H1 (cell line): Measurements from ENCODE around the gene DDAH2. TPM values are rescaled to one million over a fixed set of nuclear protein-coding genes. Genes with fewer than 3 reads are reported as not detected.

Experiments used
- ATF2 ChIP-seq: IDR thresholded peaks from 2 replicates; pipeline ENCODE4 v1.6.1; 2012; ENCODE audit warnings: low read length, inconsistent platforms
- EGR1 ChIP-seq: IDR thresholded peaks from 2 replicates; pipeline ENCODE4 v1.6.1; 2011; ENCODE audit warnings: low read depth, low read length, borderline replicate concordance
- EP300 ChIP-seq, 2 experiments: IDR thresholded peaks; 1 replicate in 1 of 2; 2 replicates in 1 of 2; pipeline ENCODE4 v1.6.1; 2011 to 2012; ENCODE audit warnings: low read depth in 2 of 2, low read length in 2 of 2, mild to moderate bottlenecking in 2 of 2, borderline replicate concordance in 1 of 2, inconsistent platforms in 1 of 2, moderate library complexity in 1 of 2
- KDM4A ChIP-seq: IDR thresholded peaks from one replicate; pipeline ENCODE4 v1.7.1; 2012; ENCODE audit warnings: low read depth, mild to moderate bottlenecking, moderate library complexity, low read length, inconsistent platforms; ENCODE audit not compliant: severe bottlenecking
- NANOG ChIP-seq: IDR thresholded peaks from 2 replicates; pipeline ENCODE4 v1.6.1; 2011; ENCODE audit warnings: low read length, low read depth, mild to moderate bottlenecking, inconsistent platforms; ENCODE audit not compliant: insufficient read depth, poor library complexity, severe bottlenecking
- RAD21 ChIP-seq, 2 experiments: IDR thresholded peaks in 1 of 2; conservative IDR thresholded peaks in 1 of 2; 2 replicates each; pipeline ENCODE4 v1.6.1; 2011; ENCODE audit warnings: low read depth in 2 of 2, low read length in 2 of 2, improper control_type of control experiment in 1 of 2, inconsistent platforms in 1 of 2, mild to moderate bottlenecking in 1 of 2, moderate library complexity in 1 of 2
- SAP30 ChIP-seq: fragments of 300-600 bp; sonication (generic); IDR thresholded peaks from 2 replicates; pipeline ENCODE4 v1.7.1; 2012; ENCODE audit warnings: low read length, moderate library complexity, mild to moderate bottlenecking, inconsistent platforms; ENCODE audit not compliant: insufficient read depth, insufficient replicate concordance
- SIX5 ChIP-seq: IDR thresholded peaks from 2 replicates; pipeline ENCODE4 v1.6.1; 2011; ENCODE audit warnings: mild to moderate bottlenecking, low read depth, low read length
- TAF7 ChIP-seq: optimal IDR thresholded peaks from 2 replicates; pipeline ENCODE3; 2011; ENCODE audit warnings: low read depth, mild to moderate bottlenecking, inconsistent platforms, low read length, moderate library complexity, borderline replicate concordance
- YY1 ChIP-seq: IDR thresholded peaks from 2 replicates; pipeline ENCODE4 v1.6.1; 2011; ENCODE audit warnings: low read depth, mild to moderate bottlenecking, low read length
- polyA plus RNA-seq, 7 experiments: library from polyadenylated mRNA; depleted of rRNA in 3 of 7; stranded (reverse) in 5 of 7; unstranded in 2 of 7; fragments of >200 nt in 5 of 7; fragments of 200-250 nt in 2 of 7; gene quantifications; 1 replicate in 5 of 7; 2 replicates in 1 of 7; 4 replicates in 1 of 7; pipeline versions ENCODE4 v1.2.1 to v1.2.3, GENCODE V29; 2011 to 2013; ENCODE audit warnings: missing spikeins in 2 of 7, mixed read lengths in 2 of 7
- total RNA-seq: library from RNA; stranded (reverse); fragmentation: NEBNext Ultra II Directional; extraction: Animal tissue kit (Norgen Biotek cat#: 25700); gene quantifications from 2 replicates; pipeline ENCODE4 v1.2.1, GENCODE V29; 2021

The DDAH2 gene
- total and polyA plus RNA-seq, 2 of the 8 experiments (the other 6 are each of a cell fraction or from before 2014, with no cell fraction given) = 53.3 to 73.5 TPM

- TF ChIP-seq ATF2 (0 out of 2 replicates have a peak, but pooled peaks have one; percentile 94), TAF7 (no peak), RAD21 (IDR thresholded peaks at IDR 0.05 in 1 of 2, conservative IDR thresholded peaks at IDR 0.05 in 1 of 2; ENCODE audit: low read depth in 2 of 2, low read length in 2 of 2) (peak in 1 of 2 experiments; percentile 4; a peak in 1 of 4 replicates), EP300 (IDR thresholded peaks at IDR 0.05; ENCODE audit: borderline replicate concordance in 1 of 2, low read depth in 2 of 2, low read length in 2 of 2) (no peak), SIX5 (no peak), YY1 (no peak), KDM4A (no peak), NANOG (no peak), SAP30 (no peak), EGR1 (no peak)
Measured at GRCh38 chr6:31734247-31734820, 5.2 kb upstream of the DDAH2 start (continued).
